A673 (cell line): ENCODE results near the gene RALGPS1. TPM values are rescaled to one million over a fixed set of nuclear protein-coding genes. Genes with fewer than 3 reads are reported as not detected.

Experiments
- BruUV-seq: library from RNA; stranded (reverse); fragments of 400-500 nt; replicated peaks from 2 replicates; lab custom pipeline; 2021; lab: Mats Ljungman, UMichigan
- CTCF ChIA-PET: fragments of 300-600 bp; sonication (Branson Sonifier 250); formaldehyde crosslinking; loops from one replicate; lab custom pipeline; 2022; ENCODE audit warnings: antibody characterized with exemption; lab: Charles Lee
- POLR2A ChIA-PET: fragments of 300-600 bp; sonication (Branson Sonifier 250); formaldehyde crosslinking; loops from one replicate; lab custom pipeline; 2022; ENCODE audit warnings: antibody characterized with exemption; ENCODE audit not compliant: low non-redundant PET; lab: Charles Lee
- DNase-seq: peaks from one replicate; pipeline ENCODE4 v3.0.0-alpha.2; 2015; ENCODE audit warnings: low spot score
- H3K27ac ChIP-seq: fragments of 200-600 bp; sonication (generic); 2 replicates; pipeline ENCODE4 v1.5.1; 2016; ENCODE audit warnings: mixed run types, low read depth, mild to moderate bottlenecking, mixed read lengths, antibody characterized with exemption, low read length; ENCODE audit not compliant: poor library complexity, severe bottlenecking
- H3K27me3 ChIP-seq: fragments of 200-600 bp; sonication (generic); replicated peaks from 2 replicates; pipeline ENCODE4 v1.6.1; 2017; ENCODE audit warnings: mixed run types, low read depth, mild to moderate bottlenecking, mixed read lengths, antibody characterized with exemption, low read length; ENCODE audit not compliant: insufficient read depth, poor library complexity
- H3K36me3 ChIP-seq: fragments of 200-600 bp; sonication (generic); 2 replicates; pipeline ENCODE4 v1.6.1; 2016; ENCODE audit warnings: mixed run types, mild to moderate bottlenecking, mixed read lengths, antibody characterized with exemption, low read length; ENCODE audit not compliant: insufficient read depth, poor library complexity, severe bottlenecking
- H3K4me1 ChIP-seq: fragments of 200-600 bp; sonication (generic); 2 replicates; pipeline ENCODE4 v1.6.1; 2017; ENCODE audit warnings: mixed run types, mild to moderate bottlenecking, mixed read lengths, antibody characterized with exemption, low read length; ENCODE audit not compliant: insufficient read depth, poor library complexity, severe bottlenecking
- H3K4me3 ChIP-seq: fragments of 200-600 bp; sonication (generic); 2 replicates; pipeline ENCODE4 v1.5.1; 2016; ENCODE audit warnings: low read depth, mixed run types, mild to moderate bottlenecking, mixed read lengths, low read length; ENCODE audit not compliant: poor library complexity, severe bottlenecking
- H3K9me3 ChIP-seq: fragments of 200-600 bp; sonication (generic); 2 replicates; pipeline ENCODE4 v1.6.1; 2016; ENCODE audit warnings: mixed run types, low read depth, mild to moderate bottlenecking, mixed read lengths, antibody characterized with exemption, low read length; ENCODE audit not compliant: poor library complexity, severe bottlenecking
- EZH2 ChIP-seq: fragments of 200-600 bp; sonication (generic); IDR thresholded peaks from 2 replicates; pipeline ENCODE4 v1.6.1; 2017; ENCODE audit warnings: borderline replicate concordance, low read depth, mild to moderate bottlenecking, mixed read lengths, antibody characterized with exemption, low read length; ENCODE audit not compliant: poor library complexity, severe bottlenecking
- intact Hi-C: fragments of 100-400 bp; cut with micrococcal nuclease; formaldehyde crosslinking; loops from one replicate; pipeline ENCODE4 v1.10.0; 2022; ENCODE audit not compliant: unreplicated experiment
- total RNA-seq: library from RNA; stranded (reverse); gene quantifications from 2 replicates; pipeline ENCODE4 v1.2.3, GENCODE V29; 2021
- TF ChIP-seq, protein P1 (sequence below): fragments of 300-800, 200-600 bp; sonication (generic); conservative IDR thresholded peaks from 2 replicates; pipeline ENCODE4 v1.5.1; 2017; ENCODE audit warnings: low read depth, mild to moderate bottlenecking, antibody characterized with exemption, low read length, moderate library complexity, mixed read lengths

The RALGPS1 gene
- total RNA-seq, 1 experiment from 2014 or later = 3.9 TPM

DNA sequence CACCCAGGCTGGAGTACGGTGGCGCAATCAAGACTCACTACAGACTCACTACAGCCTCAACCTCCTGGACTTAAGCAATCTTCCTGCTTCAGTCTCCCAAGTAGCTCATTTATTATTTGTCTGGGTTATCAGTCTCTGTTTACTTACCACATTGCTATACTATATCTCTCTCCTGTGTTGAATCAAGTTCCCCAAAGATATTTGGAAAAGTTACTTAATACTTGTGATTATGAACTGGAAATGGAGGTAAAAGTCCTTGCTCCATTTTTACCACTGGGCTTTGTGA, 152.2 kb downstream of the RALGPS1 start:
- ChIA-PET CTCF (no interaction called here), POLR2A (no interaction called here)
- intact Hi-C loops = no loop called here
- H3K4me1 ChIP-seq = no peaks in the 10 kb centered on the region
- no peak for DNase-seq
- no peaks in the 10 kb centered on the region for H3K27me3 ChIP-seq
- no peaks in the 10 kb centered on the region for H3K9me3 ChIP-seq
- no peak overlapping the region for H3K4me3 ChIP-seq
- no peak for TF ChIP-seq EZH2
- H3K36me3 ChIP-seq = no peaks in the 10 kb centered on the region
- no peak overlapping the region for H3K27ac ChIP-seq
- no TSS peak for BruUV-seq

DNA sequence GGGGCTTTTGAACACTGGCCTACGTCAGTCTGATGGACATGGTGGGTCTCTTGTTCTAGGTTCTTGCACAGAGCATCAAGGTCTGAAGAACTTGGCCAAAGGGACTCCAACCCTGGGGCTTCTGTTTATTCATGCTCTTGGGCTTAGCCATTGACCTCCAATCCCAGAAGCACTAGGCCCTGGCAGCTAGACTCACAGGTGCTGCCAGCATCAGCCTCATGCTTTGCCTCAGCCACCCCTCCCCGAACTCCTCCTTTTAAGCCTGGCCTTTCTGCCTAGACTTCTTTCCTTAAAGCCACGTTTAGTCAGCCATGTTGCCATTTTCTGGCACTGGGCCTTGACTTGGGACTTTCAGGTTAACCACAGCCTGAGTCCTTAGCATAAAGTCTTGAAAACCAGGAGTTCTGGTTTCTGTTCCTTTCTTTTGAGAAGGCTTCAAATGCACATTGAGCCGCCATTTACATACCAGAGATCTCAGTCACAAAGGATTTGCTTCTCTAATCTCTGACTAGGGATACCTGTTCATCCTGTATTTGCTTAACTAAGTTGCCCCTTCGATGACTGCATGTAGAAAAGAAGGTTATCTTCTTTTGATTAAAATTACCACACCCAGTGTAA, 153.1 kb downstream of the RALGPS1 start:
- TF ChIP-seq EZH2 = no peak
- TF ChIP-seq, protein P1, sequence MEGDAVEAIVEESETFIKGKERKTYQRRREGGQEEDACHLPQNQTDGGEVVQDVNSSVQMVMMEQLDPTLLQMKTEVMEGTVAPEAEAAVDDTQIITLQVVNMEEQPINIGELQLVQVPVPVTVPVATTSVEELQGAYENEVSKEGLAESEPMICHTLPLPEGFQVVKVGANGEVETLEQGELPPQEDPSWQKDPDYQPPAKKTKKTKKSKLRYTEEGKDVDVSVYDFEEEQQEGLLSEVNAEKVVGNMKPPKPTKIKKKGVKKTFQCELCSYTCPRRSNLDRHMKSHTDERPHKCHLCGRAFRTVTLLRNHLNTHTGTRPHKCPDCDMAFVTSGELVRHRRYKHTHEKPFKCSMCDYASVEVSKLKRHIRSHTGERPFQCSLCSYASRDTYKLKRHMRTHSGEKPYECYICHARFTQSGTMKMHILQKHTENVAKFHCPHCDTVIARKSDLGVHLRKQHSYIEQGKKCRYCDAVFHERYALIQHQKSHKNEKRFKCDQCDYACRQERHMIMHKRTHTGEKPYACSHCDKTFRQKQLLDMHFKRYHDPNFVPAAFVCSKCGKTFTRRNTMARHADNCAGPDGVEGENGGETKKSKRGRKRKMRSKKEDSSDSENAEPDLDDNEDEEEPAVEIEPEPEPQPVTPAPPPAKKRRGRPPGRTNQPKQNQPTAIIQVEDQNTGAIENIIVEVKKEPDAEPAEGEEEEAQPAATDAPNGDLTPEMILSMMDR = no peak
- H3K9me3 ChIP-seq = no peaks in the 10 kb centered on the region
- no peak overlapping the region for H3K4me3 ChIP-seq
- DNase-seq = no peak
- H3K27me3 ChIP-seq = no peaks in the 10 kb centered on the region
- no peaks in the 10 kb centered on the region for H3K36me3 ChIP-seq
- intact Hi-C loops = no loop called here
- H3K4me1 ChIP-seq = no peaks in the 10 kb centered on the region
- CTCF ChIA-PET = no interaction called here
- no TSS peak for BruUV-seq
- POLR2A ChIA-PET = no interaction called here
- H3K27ac ChIP-seq = no peak overlapping the region

DNA sequence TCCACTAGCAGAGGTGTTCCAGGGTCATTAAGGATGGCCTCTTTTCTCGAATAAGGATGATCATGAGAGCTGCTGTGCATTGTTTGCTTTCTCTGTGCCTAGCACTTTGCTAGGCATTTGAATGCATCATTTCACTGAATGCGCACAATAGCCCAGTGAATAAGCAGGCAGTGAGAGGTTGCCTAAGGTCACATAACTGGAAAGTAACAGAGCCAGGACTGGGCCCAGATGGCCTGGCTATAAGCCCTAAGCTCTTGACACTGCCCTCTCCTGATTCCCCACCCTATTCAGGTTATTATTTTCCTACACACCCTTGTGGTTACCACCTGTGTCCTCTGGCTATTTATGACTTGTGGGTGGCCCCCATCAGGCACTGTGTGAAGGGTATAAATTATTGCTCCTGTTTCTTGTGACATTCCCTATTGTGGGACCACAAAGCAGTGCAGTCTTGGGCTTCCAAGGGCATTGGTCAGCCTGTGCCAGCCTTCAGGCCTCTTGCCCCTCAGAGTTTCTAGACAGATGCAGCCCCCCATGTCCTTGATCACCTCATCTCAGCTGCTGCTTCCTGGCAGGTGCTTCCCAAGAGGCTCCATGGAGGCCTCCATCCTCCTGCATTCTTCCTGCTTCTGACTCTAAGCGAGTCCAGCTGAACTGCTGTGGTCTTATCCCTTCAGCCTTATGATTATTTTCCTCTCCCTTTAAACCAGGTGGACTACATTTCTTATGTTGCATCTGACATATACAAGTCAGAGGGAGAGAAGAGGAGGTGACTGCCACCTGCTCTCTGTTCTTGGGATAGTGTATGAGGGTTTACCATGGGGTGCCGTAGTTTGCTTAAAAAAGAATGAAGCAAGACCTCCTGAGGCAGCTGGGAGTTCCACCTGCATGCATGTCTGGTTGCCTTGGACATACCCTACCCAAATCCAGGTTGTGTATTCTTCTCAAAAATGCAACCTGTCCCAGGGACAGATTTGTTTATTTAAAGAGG, 160.3 kb downstream of the RALGPS1 start:
- Histone ChIP-seq H3K9me3 (no peaks in the 10 kb centered on the region), H3K36me3 (no peaks in the 10 kb centered on the region), H3K4me1 (no peaks in the 10 kb centered on the region), H3K27ac (no peak overlapping the region), H3K27me3 (no peaks in the 10 kb centered on the region), H3K4me3 (no peak overlapping the region)
- no peak for DNase-seq
- ChIA-PET POLR2A (no interaction called here), CTCF (no interaction called here)
- TF ChIP-seq, protein P1 = no peak
- TF ChIP-seq EZH2 = no peak
- intact Hi-C loops = no loop called here
- no TSS peak for BruUV-seq
